ENCODE data around the gene USH1G.

DNA sequence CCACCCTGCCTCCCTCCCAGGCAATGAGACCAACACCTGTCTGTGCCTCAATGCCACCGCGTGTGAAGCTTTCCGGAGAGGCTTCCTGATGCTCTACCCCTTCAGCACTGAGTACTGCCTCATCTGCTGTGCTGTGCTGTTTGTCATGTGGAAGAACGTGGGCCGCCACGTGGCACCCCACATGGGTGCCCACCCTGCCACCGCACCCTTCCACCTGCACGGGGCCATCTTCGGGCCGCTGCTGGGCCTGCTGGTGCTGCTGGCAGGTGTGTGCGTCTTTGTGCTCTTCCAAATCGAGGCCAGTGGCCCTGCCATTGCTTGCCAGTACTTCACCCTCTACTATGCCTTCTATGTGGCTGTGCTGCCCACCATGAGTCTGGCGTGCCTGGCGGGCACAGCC, 23.6 kb upstream of the USH1G start:
- TF ChIP-seq SP1 (IDR thresholded peaks at IDR 0.05) (no peak), SUZ12 (IDR thresholded peaks at IDR 0.05) (no peak), CTBP1 (IDR thresholded peaks at IDR 0.05; ENCODE audit: borderline replicate concordance) (no peak), BHLHE40 (IDR thresholded peaks at IDR 0.05; ENCODE audit: borderline replicate concordance) (no peak), FOXK2 (IDR thresholded peaks at IDR 0.05) (no peak)
